Endothelial cell of umbilical vein (primary cell): ENCODE data around the gene COX4I1. TPM values are rescaled to one million over a fixed set of nuclear protein-coding genes. Genes with fewer than 3 reads are reported as not detected.

Experiments used
- BruUV-seq: library from RNA; stranded (reverse); fragments of 400-500 nt; replicated peaks from 2 replicates; lab custom pipeline; 2021; lab: Mats Ljungman, UMichigan
- CTCF ChIA-PET: fragments of 300-600, 350-600 bp; sonication (Branson Sonifier 250); formaldehyde crosslinking; loops from one replicate; lab custom pipeline; 2021; ENCODE audit warnings: antibody characterized with exemption, inconsistent platforms; lab: Charles Lee
- POLR2A ChIA-PET: fragments of 300-600, 350-600 bp; sonication (Branson Sonifier 250); formaldehyde crosslinking; loops from one replicate; lab custom pipeline; 2021; ENCODE audit warnings: antibody characterized with exemption, inconsistent platforms; lab: Charles Lee
- DNase-seq: peaks from one replicate; pipeline ENCODE4 v3.0.0-alpha.2; 2011; ENCODE audit warnings: low read depth, low spot score
- FAIRE-seq: peaks from 2 replicates; lab custom pipeline; 2011; peaks lifted over from hg19 to GRCh38; lab: Jason Lieb, UNC
- H2AFZ ChIP-seq: 2 replicates; pipeline ENCODE4 v1.6.0; 2012; ENCODE audit warnings: low read depth, low read length, control low read depth, inconsistent platforms
- H3K27ac ChIP-seq: 2 replicates; pipeline ENCODE4 v1.5.1; 2011; ENCODE audit warnings: low read depth, mild to moderate bottlenecking, control low read depth, low read length, moderate library complexity; ENCODE audit not compliant: insufficient read depth
- H3K27me3 ChIP-seq, 2 experiments: 2 replicates each; pipeline versions ENCODE4 v1.6.0 to v1.6.1; 2011; ENCODE audit warnings: low read length in 2 of 2, mixed read lengths in 1 of 2; ENCODE audit not compliant: control insufficient read depth in 2 of 2, insufficient read depth in 2 of 2
- H3K36me3 ChIP-seq, 2 experiments: 2 replicates in 1 of 2; 3 replicates in 1 of 2; pipeline ENCODE4 v1.5.1; 2011; ENCODE audit warnings: low read length in 2 of 2, mild to moderate bottlenecking in 1 of 2, moderate library complexity in 1 of 2; ENCODE audit not compliant: control insufficient read depth in 2 of 2, insufficient read depth in 2 of 2; ENCODE audit errors: extremely low read depth in 1 of 2
- H3K4me1 ChIP-seq: 3 replicates; pipeline ENCODE4 v1.5.1; 2011; ENCODE audit warnings: mild to moderate bottlenecking, low read length; ENCODE audit not compliant: control insufficient read depth, insufficient read depth; ENCODE audit errors: extremely low read depth
- H3K4me2 ChIP-seq: 2 replicates; pipeline ENCODE4 v1.6.1; 2011; ENCODE audit warnings: low read length, control low read depth, mixed read lengths; ENCODE audit not compliant: insufficient read depth
- H3K4me3 ChIP-seq, 3 experiments: fragments of 200-600 bp in 1 of 3; sonication (generic), shearing (Covaris generic) in 1 of 3; replicated peaks in 1 of 3; 2 replicates each; pipeline ENCODE4 v1.5.1; 2011 to 2016; ENCODE audit warnings: control low read depth in 3 of 3, low read length in 3 of 3, mild to moderate bottlenecking in 2 of 3, inconsistent platforms in 1 of 3, low read depth in 1 of 3, moderate library complexity in 1 of 3; ENCODE audit not compliant: insufficient read depth in 1 of 3
- H3K79me2 ChIP-seq: 2 replicates; pipeline ENCODE4 v1.6.0; 2012; ENCODE audit warnings: low read length, inconsistent platforms; ENCODE audit not compliant: control insufficient read depth, insufficient read depth
- H3K9ac ChIP-seq: replicated peaks from 2 replicates; pipeline ENCODE3; 2011; ENCODE audit warnings: low read length, control low read depth; ENCODE audit not compliant: insufficient read depth; ENCODE audit errors: extremely low read depth
- H3K9me1 ChIP-seq: replicated peaks from 3 replicates; pipeline ENCODE4 v1.6.0; 2011; ENCODE audit warnings: mild to moderate bottlenecking, low read length; ENCODE audit not compliant: control insufficient read depth, insufficient read depth; ENCODE audit errors: extremely low read depth
- H3K9me3 ChIP-seq: replicated peaks from 2 replicates; pipeline ENCODE4 v1.5.1; 2012; ENCODE audit warnings: low read length, inconsistent platforms; ENCODE audit not compliant: control insufficient read depth, insufficient read depth
- H4K20me1 ChIP-seq: replicated peaks from 2 replicates; pipeline ENCODE3; 2011; ENCODE audit warnings: mild to moderate bottlenecking, low read length; ENCODE audit not compliant: control insufficient read depth, insufficient read depth; ENCODE audit errors: extremely low read depth
- EZH2 ChIP-seq: IDR thresholded peaks from 2 replicates; pipeline ENCODE4 v1.6.1; 2012; ENCODE audit warnings: borderline replicate concordance, low read depth, mild to moderate bottlenecking, moderate library complexity, low read length, inconsistent platforms; ENCODE audit not compliant: severe bottlenecking
- FOS ChIP-seq: IDR thresholded peaks from 2 replicates; pipeline ENCODE4 v1.6.1; 2011; ENCODE audit warnings: mild to moderate bottlenecking, low read length, moderate library complexity, borderline replicate concordance; ENCODE audit not compliant: insufficient read depth
- GATA2 ChIP-seq: IDR thresholded peaks from 2 replicates; pipeline ENCODE4 v1.7.0; 2011; ENCODE audit warnings: low read depth, mild to moderate bottlenecking, moderate library complexity, mixed read lengths, low read length; ENCODE audit not compliant: insufficient read length, insufficient read depth
- JUN ChIP-seq: IDR thresholded peaks from 2 replicates; pipeline ENCODE4 v1.6.1; 2011; ENCODE audit warnings: borderline replicate concordance, low read depth; ENCODE audit not compliant: insufficient read length, insufficient read depth
- MAX ChIP-seq: IDR thresholded peaks from 2 replicates; pipeline ENCODE4 v1.6.1; 2011; ENCODE audit not compliant: insufficient read depth, insufficient read length
- MYC ChIP-seq: IDR thresholded peaks from one replicate; pipeline ENCODE4 v1.6.1; 2011; ENCODE audit warnings: mild to moderate bottlenecking, low read depth, low read length
- POLR2A ChIP-seq: IDR thresholded peaks from 2 replicates; pipeline ENCODE4 v1.6.1; 2012; ENCODE audit warnings: low read depth, mild to moderate bottlenecking, control low read depth, low read length
- POLR2AphosphoS5 ChIP-seq: IDR thresholded peaks from 2 replicates; pipeline ENCODE4 v1.6.1; 2012; ENCODE audit warnings: low read depth, mild to moderate bottlenecking, control low read depth, low read length, moderate library complexity; ENCODE audit not compliant: insufficient read depth
- dilution Hi-C: fragments of 300-500 bp; cut with MboI; formaldehyde crosslinking; loops from one replicate; pipeline ENCODE4 v1.15.0; 2019; ENCODE audit warnings: low sequenced_read_pairs; ENCODE audit not compliant: extremely low pct_ligation_motif_present
- intact Hi-C: fragments of 100-400 bp; cut with micrococcal nuclease; formaldehyde crosslinking; loops from one replicate; pipeline ENCODE4 v1.10.0; 2022
- polyA plus RNA-seq, 4 experiments: library from polyadenylated mRNA; depleted of rRNA in 3 of 4; stranded (reverse) in 3 of 4; unstranded in 1 of 4; fragments of >200 nt; gene quantifications; 2 replicates each; pipeline versions ENCODE4 v1.2.1 to v1.2.3, GENCODE V29; 2011 to 2012; ENCODE audit warnings: missing spikeins in 1 of 4
- total RNA-seq: library from RNA; stranded (reverse); gene quantifications from 2 replicates; pipeline ENCODE4 v1.2.3, GENCODE V29; 2021
- TF ChIP-seq, protein P1 (sequence below), 2 donors: IDR thresholded peaks; 1 replicate in 1 of 2; 2 replicates in 1 of 2; pipeline ENCODE4 v1.5.1; 2011; ENCODE audit warnings: low read length in 2 of 2, mild to moderate bottlenecking in 2 of 2, moderate library complexity in 2 of 2, control low read depth in 1 of 2, inconsistent platforms in 1 of 2, low read depth in 1 of 2; ENCODE audit not compliant: insufficient read depth in 1 of 2; ENCODE audit errors: extremely low read depth in 1 of 2

COX4I1 gene
- total and polyA plus RNA-seq, 2 donors (not counting 3 experiments of a cell fraction or from before 2014, with no cell fraction given), result 560 to 953 TPM

- Histone ChIP-seq H3K27ac (no peak overlapping the region), H3K9me1 (no peaks in the 10 kb centered on the region), H3K9ac (no peak overlapping the region), H3K27me3 (no peaks in the 10 kb centered on the region), H3K4me3 (no peak overlapping the region), H3K36me3 (no peaks in the 10 kb centered on the region), H3K79me2 (no peaks in the 10 kb centered on the region), H3K4me2 (no peak overlapping the region), H3K4me1 (no peaks in the 10 kb centered on the region), H3K9me3 (no peaks in the 10 kb centered on the region), H4K20me1 (no peaks in the 10 kb centered on the region), H2AFZ (no peak overlapping the region)
- TF ChIP-seq MAX, result no peak
- TF ChIP-seq MYC, result no peak
- TF ChIP-seq FOS, result no peak
- no peak for TF ChIP-seq JUN
- TF ChIP-seq POLR2AphosphoS5, result no peak
- no peak for TF ChIP-seq POLR2A
- no peak for TF ChIP-seq EZH2
- TF ChIP-seq, protein P1, sequence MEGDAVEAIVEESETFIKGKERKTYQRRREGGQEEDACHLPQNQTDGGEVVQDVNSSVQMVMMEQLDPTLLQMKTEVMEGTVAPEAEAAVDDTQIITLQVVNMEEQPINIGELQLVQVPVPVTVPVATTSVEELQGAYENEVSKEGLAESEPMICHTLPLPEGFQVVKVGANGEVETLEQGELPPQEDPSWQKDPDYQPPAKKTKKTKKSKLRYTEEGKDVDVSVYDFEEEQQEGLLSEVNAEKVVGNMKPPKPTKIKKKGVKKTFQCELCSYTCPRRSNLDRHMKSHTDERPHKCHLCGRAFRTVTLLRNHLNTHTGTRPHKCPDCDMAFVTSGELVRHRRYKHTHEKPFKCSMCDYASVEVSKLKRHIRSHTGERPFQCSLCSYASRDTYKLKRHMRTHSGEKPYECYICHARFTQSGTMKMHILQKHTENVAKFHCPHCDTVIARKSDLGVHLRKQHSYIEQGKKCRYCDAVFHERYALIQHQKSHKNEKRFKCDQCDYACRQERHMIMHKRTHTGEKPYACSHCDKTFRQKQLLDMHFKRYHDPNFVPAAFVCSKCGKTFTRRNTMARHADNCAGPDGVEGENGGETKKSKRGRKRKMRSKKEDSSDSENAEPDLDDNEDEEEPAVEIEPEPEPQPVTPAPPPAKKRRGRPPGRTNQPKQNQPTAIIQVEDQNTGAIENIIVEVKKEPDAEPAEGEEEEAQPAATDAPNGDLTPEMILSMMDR (IDR thresholded peaks at IDR 0.05; ENCODE audit: extremely low read depth in 1 of 2, insufficient read depth in 1 of 2, low read depth in 1 of 2, low read length in 2 of 2), result no peak
- TF ChIP-seq GATA2, result no peak
- no TSS peak for BruUV-seq
- CTCF ChIA-PET, result no interaction called here
- no peak for DNase-seq
- dilution Hi-C loops (no loop called here), intact Hi-C loops (no loop called here)
- POLR2A ChIA-PET, result no interaction called here
- FAIRE-seq, result no peak
Observed at GRCh38 chr16:85826686-85827247, 27.3 kb downstream of the COX4I1 start.
